COLO668 (cell line): ENCODE results near the gene GRAP2.
"Not testable (repeated sequence)": the region's sequence is repeated elsewhere in the genome, so short reads cannot be mapped to it uniquely, and the experiment has no call there.

Experiments used
- DNase-seq: peaks from one replicate; lab custom pipeline; 2025; ENCODE audit not compliant: unreplicated experiment; lab: John Stamatoyannopoulos, UW

The GRAP2 gene

GRCh38 chr22:39991159-39991860, 90.4 kb downstream of the GRAP2 start:
- DNase-seq = peak; percentile 23

- no peak for DNase-seq
These were observed 91.4 kb downstream of the GRAP2 start for GRCh38 chr22:39992088-39992826.

GRCh38 chr22:39992894-39993293, 92.0 kb downstream of the GRAP2 start:
- not testable (repeated sequence) for DNase-seq

DNA sequence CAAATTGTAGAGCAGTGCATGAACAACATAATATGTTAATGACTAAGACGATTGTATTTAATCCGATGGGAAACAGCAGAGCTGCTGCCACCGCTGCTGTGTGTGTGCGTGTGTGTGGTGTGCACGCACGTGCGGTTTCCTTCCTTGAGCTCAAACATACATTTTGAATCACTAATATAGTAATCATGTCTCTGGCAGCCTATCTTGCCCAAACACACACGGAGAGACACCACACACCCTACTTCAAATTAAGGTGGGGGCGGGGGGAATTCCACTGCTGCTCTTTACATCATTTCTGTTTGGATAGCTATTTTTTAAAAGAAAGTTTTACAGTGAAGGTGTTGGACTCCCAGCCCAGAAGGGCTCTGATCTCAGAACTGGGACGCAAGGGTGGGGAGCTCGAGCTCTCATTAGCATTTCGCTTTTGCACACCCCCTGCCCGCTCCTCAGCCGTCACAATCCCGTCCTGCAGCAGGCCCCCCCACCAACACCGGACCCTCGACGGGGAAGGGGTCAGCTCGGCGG, 93.2 kb downstream of the GRAP2 start:
- no peak for DNase-seq

GRCh38 chr22:39994566-39995392, 93.9 kb downstream of the GRAP2 start, which contains the start of gene FAM83F:
Gene FAM83F, plus strand, starts transcription at chr22:39994954. Its CDS starts 89 bp downstream, at chr22:39995043.
- DNase-seq = peak; percentile 90

DNA sequence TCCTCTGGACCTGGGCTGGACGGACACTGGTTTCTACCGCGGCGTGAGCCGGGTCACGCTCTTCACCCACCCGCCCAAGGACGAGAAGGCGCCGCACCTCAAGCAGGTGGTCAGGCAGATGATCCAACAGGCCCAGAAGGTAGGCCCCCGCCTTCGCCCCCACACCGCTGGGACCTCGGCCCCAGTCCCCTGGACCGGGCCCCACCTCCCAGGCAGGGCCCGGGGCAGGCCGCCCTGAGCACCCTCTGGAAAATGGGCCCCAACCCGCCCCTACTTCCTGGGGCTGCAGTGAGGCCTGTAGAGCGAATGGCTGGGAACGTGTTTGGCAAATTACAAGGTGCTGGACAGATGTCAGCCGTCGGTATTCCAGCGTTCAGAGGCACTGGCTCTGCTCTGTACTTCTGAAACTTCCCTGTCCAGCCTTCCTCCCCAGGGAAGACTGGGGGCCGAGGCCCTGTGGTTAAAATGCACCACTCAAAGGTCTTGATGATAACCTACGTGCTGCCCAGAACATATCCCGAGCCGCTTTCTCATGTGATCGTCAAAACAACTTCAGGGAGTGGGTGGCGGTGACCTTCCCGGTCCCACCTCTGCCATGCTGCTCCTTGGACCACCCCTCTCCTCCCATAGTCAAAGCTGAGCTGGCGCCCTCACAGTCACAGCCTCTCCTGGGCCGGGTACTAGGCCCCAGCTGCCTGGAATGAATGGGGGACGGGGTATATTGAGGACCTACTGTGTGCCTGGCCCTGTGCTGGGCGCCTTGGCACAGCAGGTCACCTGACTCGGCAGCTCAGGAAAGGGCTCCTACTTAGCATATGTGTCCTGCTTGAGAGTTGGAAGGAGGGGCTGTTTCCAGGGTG, 94.7 kb downstream of the GRAP2 start:
- DNase-seq = peak; percentile 41

DNA sequence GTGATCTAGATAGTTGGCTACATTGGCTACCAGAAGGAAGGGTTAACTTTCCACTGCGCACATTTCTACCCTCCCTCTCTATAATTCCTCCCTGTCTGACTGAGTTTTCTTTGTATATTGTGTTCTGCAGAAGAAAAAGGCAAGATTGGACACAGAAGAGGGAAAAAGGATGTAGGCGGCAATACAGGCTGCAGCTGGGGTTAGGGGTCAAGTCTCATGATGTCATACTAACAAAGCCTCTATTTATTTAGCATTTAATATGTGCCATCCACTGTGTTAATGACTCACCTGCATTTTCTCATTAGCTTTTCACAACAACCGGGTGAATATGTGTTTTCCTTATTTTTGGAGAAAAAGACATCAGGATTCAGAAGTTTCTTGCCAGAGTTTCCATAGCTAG, 95.8 kb downstream of the GRAP2 start:
- DNase-seq = peak; percentile 29

DNA sequence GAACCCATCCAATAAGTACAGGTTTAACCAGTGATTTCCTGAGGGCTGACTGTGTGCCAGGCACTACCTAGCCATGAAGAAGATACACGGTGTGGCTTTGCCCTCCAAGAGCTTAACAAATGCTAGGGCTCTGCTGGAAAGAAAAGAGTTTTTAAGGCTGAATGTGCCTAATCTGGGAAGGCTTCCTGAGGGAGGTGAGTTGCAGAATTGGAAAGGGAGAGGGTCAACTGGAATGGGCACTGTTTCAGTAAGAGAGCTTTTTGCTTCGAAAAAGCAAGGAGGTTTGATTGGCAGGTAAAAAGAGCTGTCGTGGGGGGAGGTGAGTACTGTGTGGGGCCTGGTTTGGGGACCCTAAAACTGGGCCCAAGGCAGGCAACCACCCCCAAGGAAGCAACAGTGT, 96.5 kb downstream of the GRAP2 start:
- no peak for DNase-seq

DNA sequence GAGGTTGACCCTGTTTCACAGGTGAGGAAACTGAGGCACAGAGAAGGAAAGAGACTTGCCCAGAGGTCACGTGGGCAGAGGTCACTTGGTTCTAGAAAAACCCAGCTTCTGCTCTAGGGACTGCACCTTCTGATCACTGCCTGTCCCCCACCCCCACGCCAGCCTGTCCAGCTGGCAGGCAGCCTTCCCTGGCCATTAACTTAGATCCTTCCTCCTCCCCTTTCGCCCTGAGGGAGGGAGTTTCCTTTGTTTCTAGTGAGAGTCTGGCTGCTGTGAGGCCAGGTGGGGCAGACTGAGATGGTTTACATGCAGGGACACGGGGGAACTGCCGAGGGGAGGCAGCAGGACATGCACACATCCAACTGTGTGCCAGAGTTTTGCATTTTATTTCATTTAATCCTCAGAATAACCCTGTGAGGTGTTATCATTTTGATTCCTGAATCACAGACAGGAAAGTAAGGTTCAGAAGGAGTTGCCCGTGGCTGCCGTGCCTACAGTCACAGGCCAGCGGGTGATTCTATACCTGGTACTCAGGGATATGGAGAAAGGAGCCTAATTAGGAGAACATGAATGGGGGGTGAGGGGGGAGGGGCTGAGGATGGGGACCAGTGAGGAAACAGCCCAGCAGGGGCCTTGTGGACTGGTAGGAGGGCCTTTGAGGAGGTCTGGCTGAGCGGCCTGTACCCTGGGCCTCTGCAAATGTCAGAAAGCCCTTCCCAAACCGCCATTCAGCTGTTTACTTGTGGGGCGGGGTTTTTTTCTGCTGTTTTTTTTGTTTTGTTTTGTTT, 97.2 kb downstream of the GRAP2 start:
- DNase-seq = peak; percentile 87

DNA sequence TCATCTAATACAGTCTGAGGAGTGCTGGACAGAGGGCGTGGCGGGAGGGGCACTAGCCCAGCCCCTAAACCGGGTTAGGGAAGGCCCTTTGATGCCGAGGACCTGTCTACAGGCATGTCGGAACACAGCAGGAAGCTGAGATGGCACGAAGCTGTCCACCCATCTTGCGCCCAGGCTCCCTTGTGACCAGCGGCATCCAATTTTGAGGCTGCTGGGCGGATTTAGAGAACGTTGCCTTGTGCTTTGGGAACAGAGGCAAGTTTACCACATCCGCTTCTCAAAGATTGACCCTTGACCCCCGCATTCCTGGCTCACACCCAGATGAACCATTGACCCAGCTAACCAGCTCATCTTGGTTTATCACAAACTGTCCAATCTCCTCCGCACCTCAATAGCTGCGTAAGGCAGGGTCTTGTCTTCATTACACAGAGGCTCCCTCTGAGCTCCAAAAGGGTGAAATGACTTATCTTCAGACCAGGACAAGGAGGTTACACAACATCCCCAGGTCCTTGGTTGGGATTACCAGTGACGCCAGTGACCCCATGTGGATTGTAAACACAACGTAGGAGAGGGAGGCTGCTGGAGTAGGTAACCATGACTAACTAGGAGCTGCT, 98.4 kb downstream of the GRAP2 start:
- peak; percentile 22 for DNase-seq

DNA sequence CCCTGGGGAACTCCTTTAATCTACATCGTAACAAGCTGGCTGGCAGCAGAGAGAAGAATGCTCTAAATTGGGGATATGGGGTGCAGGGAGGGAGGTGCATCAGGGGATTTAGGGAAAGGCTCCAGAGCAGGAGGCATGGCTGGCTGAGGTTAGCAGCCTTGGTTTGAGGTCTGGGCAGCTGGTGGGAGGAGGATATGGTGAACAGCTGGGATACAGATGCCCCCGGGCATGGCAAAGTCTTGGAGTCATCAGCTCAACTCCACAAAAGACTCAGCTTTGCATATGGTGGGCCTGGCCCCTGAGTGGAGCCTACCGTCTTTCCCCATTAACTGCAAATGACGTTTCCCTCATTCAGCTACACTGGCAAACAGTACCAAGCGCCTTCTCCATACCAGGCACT, 99.3 kb downstream of the GRAP2 start:
- no peak for DNase-seq

- DNase-seq = no peak
These were observed 100.2 kb downstream of the GRAP2 start for GRCh38 chr22:40001106-40001505.

- peak; percentile 38 for DNase-seq
These were observed 101.1 kb downstream of the GRAP2 start for GRCh38 chr22:40001800-40002577.

DNA sequence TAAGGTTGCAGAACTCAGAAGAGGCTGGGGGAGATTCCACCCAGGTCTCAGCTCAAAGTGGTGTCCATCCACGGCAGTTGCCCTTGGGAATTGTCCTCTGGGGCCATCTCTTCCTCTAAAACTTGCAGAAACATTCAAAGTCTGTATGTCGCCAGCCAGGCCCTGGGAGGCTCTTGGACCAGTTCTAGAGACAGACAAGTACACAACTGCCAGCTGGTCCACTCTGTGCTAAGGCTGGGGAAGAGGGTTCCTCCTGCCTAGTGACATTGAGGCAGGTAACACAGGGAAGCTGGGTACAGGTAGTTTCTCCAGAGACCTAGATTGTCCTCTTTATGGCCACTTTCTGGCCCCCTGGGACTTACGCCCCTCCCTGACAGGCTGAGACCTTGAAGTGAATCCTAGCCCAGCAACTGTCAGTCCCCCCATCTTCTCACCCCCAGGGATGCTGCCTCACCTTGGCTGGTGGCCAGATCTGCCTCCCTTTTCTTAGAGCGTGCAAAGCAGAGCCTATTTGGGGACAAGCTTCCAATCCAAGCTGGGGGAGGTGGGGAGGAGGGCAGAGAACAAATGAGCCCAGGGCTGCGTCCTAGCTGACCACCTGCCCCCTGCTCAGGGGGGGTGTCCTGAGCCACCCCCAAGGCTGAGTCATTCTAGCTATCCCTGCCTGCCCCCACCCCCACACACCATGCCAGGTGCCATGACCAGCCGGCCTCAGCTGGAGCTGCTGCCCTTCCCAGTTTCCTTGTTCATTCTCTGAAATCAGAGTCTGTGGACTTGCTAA, 102.2 kb downstream of the GRAP2 start:
- DNase-seq = peak; percentile 78

DNA sequence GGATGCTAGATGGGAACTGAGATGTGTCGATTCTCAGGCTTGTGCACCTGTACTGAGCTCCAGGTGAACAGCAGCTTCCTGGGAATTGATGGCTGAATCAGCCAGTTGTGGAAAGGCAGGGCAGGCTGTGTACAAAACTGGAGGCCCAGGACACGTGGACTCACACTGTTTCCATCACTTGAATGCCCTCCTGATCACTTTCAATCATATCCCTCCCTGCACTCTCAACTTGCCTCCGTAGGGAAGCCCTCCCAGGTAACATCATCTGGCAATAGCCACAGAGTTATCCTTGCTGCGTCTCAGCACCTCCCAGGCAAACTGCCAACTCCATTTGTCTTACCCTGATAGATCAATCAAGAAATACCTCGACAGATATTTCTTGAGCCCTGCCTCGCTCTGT, 104.0 kb downstream of the GRAP2 start:
- no peak for DNase-seq

- no peak for DNase-seq
These were observed 105.8 kb downstream of the GRAP2 start for GRCh38 chr22:40006641-40007040.

DNA sequence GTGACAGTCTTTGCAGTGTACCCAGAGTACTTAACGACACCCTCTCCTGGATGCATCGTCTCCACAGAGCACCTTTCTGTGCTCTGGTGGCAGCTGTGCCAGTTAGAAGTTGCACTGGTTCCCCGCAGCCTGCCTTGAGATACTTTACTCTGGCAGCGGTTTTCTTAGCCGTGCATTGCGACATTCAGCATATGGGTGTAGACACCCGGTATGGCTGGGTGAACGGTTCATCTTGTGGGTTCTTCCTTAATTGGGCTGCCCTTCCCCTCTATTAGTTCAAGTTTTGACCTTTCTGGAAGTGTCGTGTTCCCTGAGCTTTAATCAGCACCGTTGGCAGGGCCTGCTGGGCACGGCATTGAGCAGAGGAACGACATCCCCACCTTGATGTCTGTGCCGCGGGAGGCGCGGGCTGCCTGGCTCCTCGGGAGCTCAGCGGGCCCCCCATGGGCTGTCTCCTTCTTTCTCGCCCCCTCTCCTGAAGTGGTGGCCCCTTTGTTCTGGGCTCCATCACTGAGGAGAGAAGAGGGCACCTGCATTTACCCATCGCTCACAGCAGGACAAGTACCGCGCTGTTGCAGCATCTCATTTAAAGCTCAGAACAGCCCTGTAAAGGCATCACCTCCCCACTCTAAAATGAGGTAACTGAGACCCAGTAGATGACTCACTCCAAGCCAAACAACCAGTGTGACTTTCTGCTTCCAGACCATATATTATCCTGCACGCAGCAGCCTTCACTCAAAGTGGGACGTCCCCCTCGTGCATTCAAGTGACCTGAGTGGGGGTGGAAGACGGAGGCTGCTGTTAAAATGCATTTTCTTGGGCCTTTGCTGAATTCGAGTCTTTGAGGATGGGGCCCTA, 107.2 kb downstream of the GRAP2 start:
- peak; percentile 42 for DNase-seq
